HG03175 (cell line): ENCODE data around the gene DPAGT1.

Experiments
- ATAC-seq: cut with Tn5 transposase; IDR thresholded peaks from one replicate; pipeline ENCODE4 v1.9.1; 2021; ENCODE audit warnings: mild to moderate bottlenecking, moderate library complexity; ENCODE audit not compliant: unreplicated experiment

The DPAGT1 gene

DNA sequence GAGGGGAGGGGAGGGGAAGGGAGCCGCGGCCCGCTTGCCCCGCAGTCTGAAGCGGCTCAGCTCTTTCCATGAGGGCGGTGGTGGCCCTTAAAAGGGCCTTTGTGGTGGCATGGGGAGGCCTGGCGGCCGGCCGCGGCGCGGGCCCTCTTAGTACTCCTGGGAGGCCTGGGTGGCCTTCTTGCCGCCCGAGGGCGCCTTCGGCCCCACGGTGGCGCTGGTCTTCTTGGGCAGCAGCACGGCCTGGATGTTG is 6.9 kb downstream of the DPAGT1 start:
- ATAC-seq: peak; percentile 33

DNA sequence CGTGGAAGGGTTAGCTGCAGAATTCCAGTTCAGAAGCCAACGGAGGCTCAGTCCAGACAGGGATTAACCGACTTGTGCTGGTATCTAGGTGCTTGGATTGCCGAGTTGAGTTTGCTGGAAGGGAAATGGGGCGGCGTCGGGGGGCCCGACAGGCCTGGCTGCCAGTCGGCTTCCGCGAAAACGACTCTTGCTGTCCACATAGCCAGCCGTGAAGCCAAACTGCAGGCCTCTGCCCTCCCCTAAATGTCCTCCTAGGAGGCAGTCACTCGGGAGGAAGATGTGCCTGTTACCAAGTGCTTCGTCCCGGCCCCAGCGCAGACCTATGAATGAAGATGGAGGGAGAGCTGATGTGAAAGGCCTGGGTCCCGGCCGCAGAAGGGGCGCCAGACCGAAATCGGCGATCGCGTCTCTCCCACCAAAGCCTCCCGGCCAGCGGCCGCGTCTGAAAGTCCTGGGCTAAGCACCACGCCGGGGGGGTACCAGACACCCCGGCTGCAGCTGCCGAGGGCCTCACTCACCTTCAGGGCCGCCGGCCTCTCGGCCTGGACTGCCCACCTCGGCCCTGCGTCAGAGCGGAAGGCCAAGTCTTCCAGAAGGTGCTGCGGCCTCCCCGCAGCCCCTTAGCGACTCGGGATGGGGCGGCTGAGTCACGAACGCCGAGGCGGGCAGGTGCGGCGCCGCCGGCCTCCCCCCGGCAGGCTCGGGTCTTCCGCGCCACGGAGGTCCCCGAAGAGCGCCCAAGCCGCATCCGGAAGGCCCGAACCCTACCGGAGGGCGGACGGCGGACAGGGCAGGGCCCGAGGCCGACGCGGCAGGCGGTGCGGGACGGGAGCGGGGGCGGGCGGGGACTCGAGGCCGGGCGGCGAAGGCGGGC is 7.5 kb downstream of the DPAGT1 start:
- peak; percentile 1 for ATAC-seq

DNA sequence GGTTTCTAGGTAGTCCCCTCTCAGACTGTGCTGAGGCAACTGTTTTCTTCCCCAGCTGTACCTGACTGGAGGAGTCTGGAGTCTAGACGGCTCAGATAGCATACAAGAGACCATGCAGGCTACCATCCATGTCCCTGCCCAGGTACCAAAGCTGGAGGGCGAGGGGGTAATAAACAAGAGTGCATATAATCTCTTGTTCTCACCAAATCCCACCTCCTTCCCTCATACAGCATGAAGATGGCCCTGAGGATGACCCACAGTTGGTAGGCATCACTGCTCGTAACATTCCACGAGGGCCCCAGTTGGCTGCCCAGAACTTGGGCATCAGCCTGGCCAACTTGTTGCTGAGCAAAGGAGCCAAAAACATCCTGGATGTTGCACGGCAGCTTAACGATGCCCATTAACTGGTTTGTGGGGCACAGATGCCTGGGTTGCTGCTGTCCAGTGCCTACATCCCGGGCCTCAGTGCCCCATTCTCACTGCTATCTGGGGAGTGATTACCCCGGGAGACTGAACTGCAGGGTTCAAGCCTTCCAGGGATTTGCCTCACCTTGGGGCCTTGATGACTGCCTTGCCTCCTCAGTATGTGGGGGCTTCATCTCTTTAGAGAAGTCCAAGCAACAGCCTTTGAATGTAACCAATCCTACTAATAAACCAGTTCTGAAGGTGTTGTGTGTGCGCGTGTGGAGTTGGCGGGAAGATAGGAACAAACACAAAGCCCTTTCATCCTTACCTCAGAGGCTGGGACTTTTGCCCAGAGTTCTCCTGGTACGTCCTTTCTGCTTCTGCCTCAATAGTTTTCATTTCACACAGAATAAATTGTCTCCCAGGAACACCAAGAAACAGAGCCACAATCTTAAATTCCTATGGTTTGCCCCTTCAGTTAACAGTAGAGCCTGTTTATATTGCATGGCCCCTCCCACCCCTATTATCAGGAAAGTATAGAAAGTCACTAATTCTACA is 8.5 kb downstream of the DPAGT1 start:
- no peak for ATAC-seq

DNA sequence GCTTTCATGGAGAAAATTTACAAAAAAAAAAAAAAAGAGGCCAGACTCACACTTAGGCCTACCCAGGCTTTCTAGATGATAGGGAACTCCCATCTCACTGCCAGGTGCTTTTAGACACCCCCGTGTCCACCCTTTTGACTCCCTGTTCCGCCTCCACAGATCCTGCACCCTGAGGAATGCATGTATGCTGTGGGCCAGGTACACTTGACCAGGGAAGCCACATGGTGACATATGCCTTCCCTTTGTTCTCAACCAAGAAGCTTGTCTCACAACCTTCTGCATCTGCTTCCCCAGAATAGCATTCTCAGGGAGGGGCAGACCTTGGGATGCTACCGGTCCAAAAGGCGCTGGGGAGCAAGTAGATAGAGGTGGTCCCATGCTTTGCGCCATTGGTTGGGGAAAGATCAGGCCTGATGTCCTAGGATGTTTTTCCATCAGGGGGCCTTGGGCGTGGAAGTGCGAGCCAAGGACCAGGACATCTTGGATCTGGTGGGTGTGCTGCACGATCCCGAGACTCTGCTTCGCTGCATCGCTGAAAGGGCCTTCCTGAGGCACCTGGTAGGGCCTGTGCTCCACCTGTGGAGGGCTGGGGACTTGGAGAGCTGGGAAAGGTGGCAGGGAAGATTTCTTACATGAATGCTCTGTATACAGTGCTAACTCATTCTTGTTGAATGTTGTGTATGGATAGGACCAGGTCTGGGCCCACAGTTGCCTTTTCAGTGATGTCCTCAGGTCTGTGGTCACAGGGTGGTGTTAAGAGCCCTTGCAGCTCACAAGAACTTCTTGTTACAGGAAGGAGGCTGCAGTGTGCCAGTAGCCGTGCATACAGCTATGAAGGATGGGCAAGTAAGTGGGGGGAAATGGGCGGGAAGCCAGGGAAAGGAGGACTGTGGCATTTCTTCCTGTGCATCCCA is 9.4 kb downstream of the DPAGT1 start:
- no peak for ATAC-seq

GRCh38 chr11:119091178-119091577 is 10.5 kb downstream of the DPAGT1 start:
- no peak for ATAC-seq

DNA sequence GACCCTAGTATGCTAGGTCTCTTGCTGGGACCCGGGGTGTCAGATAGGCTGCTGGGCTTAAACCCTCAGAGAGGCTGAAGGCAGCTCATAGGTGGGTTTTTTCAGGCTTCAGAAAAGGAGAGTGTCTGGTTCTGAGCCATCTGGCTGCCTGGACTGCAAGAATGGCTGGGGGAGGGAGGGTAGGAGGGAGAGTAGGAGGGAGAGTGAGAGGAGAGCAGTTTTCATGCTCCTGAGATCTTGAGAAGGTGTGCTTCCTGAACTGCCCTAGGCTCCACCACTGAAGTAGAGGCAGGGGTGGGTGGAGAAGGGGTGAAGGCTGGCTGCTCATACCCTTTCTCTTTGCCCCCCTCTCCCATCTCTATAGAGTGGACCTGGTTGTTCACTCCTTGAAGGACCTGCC is 12.3 kb downstream of the DPAGT1 start:
- ATAC-seq: no peak

GRCh38 chr11:119088406-119088805 is 13.2 kb downstream of the DPAGT1 start:
- no peak for ATAC-seq

- ATAC-seq: no peak
These were observed 13.9 kb downstream of the DPAGT1 start for GRCh38 chr11:119087747-119088241.

- no peak for ATAC-seq
These were observed 14.5 kb downstream of the DPAGT1 start for GRCh38 chr11:119087123-119087522.

- ATAC-seq: peak; percentile 19
These were observed 16.2 kb downstream of the DPAGT1 start for GRCh38 chr11:119085437-119085847.

DNA sequence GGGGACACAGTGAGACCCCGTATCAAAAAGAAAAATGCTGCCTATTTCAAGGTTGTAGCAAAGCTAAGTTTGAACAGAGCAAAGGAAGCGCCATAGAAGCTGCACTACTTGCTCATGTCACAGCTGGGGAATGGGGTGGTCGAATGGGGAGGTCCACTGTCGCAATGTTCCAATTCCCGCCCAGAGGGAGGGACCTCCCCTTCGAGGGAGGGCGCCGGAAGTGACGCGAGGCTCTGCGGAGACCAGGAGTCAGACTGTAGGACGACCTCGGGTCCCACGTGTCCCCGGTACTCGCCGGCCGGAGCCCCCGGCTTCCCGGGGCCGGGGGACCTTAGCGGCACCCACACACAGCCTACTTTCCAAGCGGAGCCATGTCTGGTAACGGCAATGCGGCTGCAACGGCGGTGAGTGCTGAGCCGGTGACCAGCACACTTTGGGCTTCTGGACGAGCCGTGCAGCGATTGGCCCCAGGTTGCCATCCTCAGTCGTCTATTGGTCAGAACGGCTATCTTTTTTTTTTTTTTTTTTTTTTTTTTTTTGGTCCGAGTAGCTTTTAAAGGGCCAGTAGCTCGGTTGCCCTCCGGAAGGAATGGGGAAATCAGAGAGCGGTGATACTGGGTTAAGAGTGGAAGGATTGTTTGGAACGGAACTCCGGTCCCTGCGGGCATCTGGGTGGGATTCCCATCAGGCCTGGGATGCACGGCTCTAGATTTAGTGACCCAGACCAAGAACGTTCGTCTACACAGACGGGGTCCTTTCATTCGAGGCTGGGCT is 16.8 kb downstream of the DPAGT1 start, which contains the start of gene HMBS:
Gene HMBS (plus strand): TSS at position 219 of the 774 bp plus-strand sequence. CDS start 153 bp downstream, at position 372.
- ATAC-seq: peak; percentile 92

DNA sequence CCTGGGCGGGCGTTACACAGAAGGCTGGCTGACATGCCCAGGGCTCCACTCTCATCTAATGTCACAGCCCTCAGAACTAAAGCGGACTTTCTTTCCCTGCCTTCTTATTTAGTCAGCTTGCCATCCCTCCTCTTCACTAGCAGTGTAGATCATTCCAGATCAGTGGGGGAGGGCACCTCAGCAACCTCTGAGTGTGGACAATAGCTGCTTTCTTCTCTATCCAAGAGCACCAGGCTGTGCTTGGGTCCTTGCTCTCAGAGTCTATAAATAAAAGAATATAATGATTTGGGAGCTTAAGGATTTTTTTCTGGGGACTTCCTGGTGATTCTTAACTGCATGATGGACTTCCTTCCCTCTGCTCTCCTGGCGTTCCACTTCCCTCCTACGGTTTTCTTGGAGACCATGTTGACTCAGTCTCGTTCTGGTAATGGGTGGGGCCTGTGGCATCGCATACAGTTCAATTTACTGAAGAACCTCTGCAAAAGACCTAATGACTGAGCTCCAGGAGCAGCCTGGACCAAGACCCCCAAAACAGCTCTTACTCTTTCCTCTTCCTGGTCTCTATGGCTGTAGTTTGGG is 19.9 kb downstream of the DPAGT1 start:
- ATAC-seq: no peak

GRCh38 chr11:119078675-119079420 is 22.8 kb downstream of the DPAGT1 start:
- no peak for ATAC-seq

GRCh38 chr11:119077839-119078238 is 23.8 kb downstream of the DPAGT1 start:
- no peak for ATAC-seq

GRCh38 chr11:119067371-119068222 is 34.1 kb downstream of the DPAGT1 start, which contains the start of gene VPS11:
TSS of gene VPS11 (plus strand) at chr11:119067818. CDS start at chr11:119067824, 6 bp downstream.
- peak; percentile 95 for ATAC-seq

DNA sequence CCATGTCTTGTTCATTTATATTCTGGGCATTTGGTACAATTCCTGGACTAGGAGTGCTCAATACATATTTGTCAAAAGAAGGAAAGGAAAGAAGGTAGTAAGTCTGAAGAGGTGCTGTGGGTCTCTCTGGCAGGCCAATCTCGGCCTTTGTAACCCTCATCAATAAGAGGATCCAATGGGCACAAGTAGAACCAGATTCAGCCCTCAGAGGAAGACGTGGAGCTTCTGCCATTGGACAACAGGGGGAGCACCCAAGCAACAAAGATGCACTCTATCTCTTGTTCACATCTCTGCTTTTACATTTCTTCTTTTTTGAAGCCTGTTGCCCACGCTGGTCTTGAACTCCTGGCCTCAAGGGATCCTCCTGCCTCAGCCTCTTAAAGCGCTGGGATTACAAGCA is 36.3 kb downstream of the DPAGT1 start:
- ATAC-seq: no peak

DNA sequence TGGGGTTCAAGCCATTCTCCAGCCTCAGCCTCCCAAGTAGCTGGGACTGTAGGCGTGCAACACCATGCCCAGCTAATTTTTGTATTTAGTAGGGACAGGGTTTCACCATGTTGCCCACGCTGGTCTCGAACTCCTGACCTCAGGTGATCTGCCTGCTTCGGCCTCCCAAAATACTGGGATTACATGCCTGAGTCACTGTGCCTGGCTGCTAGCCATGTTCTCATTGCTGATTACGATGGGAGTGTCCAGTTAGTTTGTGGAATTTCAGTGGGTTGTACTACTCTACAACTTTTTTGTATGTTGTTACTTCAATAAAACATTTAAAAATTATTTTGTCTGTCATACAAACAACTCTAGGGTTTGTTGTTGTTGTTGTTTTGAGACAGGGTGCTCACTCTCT is 38.9 kb downstream of the DPAGT1 start:
- ATAC-seq: no peak

- ATAC-seq: no peak
These were observed 40.4 kb downstream of the DPAGT1 start for GRCh38 chr11:119061256-119061655.
